Testis (tissue), 3 donors: Measurements from ENCODE around the gene IMMT. TPM values are rescaled to one million over a fixed set of nuclear protein-coding genes. Genes with fewer than 3 reads are reported as not detected.

Experiments used
- DNase-seq: peaks from one replicate; pipeline ENCODE4 v3.0.0-alpha.2; 2019
- H3K27ac ChIP-seq, 2 donors: fragments of 200-600 bp; sonication (generic); one replicate each; pipeline ENCODE4 v1.5.1; 2019
- H3K27me3 ChIP-seq: fragments of 200-600 bp; sonication (generic); one replicate; pipeline ENCODE4 v1.5.1; 2019
- H3K36me3 ChIP-seq: fragments of 200-600 bp; sonication (generic); one replicate; pipeline ENCODE4 v1.5.1; 2017; ENCODE audit warnings: low read depth; ENCODE audit errors: missing control alignments
- H3K4me1 ChIP-seq: fragments of 200-600 bp; sonication (generic); one replicate; pipeline ENCODE4 v1.5.1; 2019
- H3K4me3 ChIP-seq, 2 donors: fragments of 200-600 bp; sonication (generic); one replicate each; pipeline ENCODE4 v1.5.1; 2017 to 2019
- H3K9me3 ChIP-seq: fragments of 200-600 bp; sonication (generic); one replicate; pipeline ENCODE4 v1.5.1; 2017
- CTCF ChIP-seq, 3 experiments: fragments of 450-650 bp in 2 of 3; fragments of 200-600 bp in 1 of 3; sonication (generic) in 1 of 3; IDR thresholded peaks; one replicate each; pipeline ENCODE4 v1.5.1; 2016 to 2019; ENCODE audit warnings: antibody characterized with exemption in 3 of 3, mild to moderate bottlenecking in 2 of 3, moderate library complexity in 1 of 3
- POLR2A ChIP-seq: fragments of 450-650 bp; IDR thresholded peaks from one replicate; pipeline ENCODE4 v1.6.1; 2017; ENCODE audit warnings: antibody characterized with exemption, mild to moderate bottlenecking, moderate library complexity
- WGBS, 2 donors: methylation state at CpG; one replicate each; pipeline ENCODE4 v1.1.5; 2018; 5-methylcytosine and 5-hydroxymethylcytosine counted together
- intact Hi-C: fragments of 100-400 bp; cut with DNase I; formaldehyde crosslinking; loops from one replicate; pipeline ENCODE4 v1.15.1; 2023; ENCODE audit warnings: low total_unique reads
- polyA plus RNA-seq: library from polyadenylated mRNA; stranded (reverse); fragments of 350-450 nt; fragmentation: Illumina TruSeq; extraction: RNeasy Lipid Tissue Mini Kit (QIAGEN cat#74804); gene quantifications from one replicate; pipeline ENCODE4 v1.2.3, GENCODE V29; 2014; ENCODE audit warnings: low read depth, low replicate concordance; ENCODE audit not compliant: insufficient read depth
- total RNA-seq, 2 donors: library from RNA; depleted of rRNA; stranded (reverse); fragments of >200 nt; gene quantifications; one replicate each; pipeline ENCODE4 v1.2.3, GENCODE V29; 2016

The IMMT gene
- total and polyA plus RNA-seq, 3 donors from 2014 or later: 80.6 to 99.8 (median 87.6) TPM

GRCh38 chr2:86174445-86174844 lies 20.8 kb downstream of the IMMT start:
- H3K4me1 ChIP-seq: no peaks in the 10 kb centered on the region
- no peaks in the 10 kb centered on the region for H3K36me3 ChIP-seq
- no peak overlapping the region for H3K27ac ChIP-seq
- intact Hi-C loops: no loop called here
- TF ChIP-seq CTCF (IDR thresholded peaks at IDR 0.05) (no peak), POLR2A (no peak)
- DNase-seq: no peak
- H3K4me3 ChIP-seq: no peak overlapping the region
- 66 to 76% methylated on average over 2 of the region's 2 CpGs for WGBS, 2 donors
- no peaks in the 10 kb centered on the region for H3K27me3 ChIP-seq
- no peaks in the 10 kb centered on the region for H3K9me3 ChIP-seq

- H3K27me3 ChIP-seq: no peaks in the 10 kb centered on the region
- WGBS, 2 donors: 42 to 45% methylated on average over 2 of the region's 2 CpGs
- no peaks in the 10 kb centered on the region for H3K9me3 ChIP-seq
- no peak for TF ChIP-seq POLR2A
- no peak for TF ChIP-seq CTCF (IDR thresholded peaks at IDR 0.05)
- no peaks in the 10 kb centered on the region for H3K36me3 ChIP-seq
- H3K4me3 ChIP-seq: no peak overlapping the region
- intact Hi-C loops: no loop called here
- no peaks in the 10 kb centered on the region for H3K4me1 ChIP-seq
- no peak overlapping the region for H3K27ac ChIP-seq
- DNase-seq: no peak
Measured at GRCh38 chr2:86172610-86173009, 22.7 kb downstream of the IMMT start.

- intact Hi-C loops: no loop called here
- whole genome bisulfite sequencing, 2 donors: 78 to 89% methylated on average over 3 of the region's 3 CpGs
- H3K36me3 ChIP-seq: no peaks in the 10 kb centered on the region
Measured at GRCh38 chr2:86171295-86171694, 24.0 kb downstream of the IMMT start.

GRCh38 chr2:86170449-86170848 lies 24.8 kb downstream of the IMMT start:
- DNase-seq: no peak
- Histone ChIP-seq H3K27ac (no peak overlapping the region), H3K36me3 (no peaks in the 10 kb centered on the region), H3K4me3 (no peak overlapping the region), H3K4me1 (no peaks in the 10 kb centered on the region), H3K9me3 (no peaks in the 10 kb centered on the region), H3K27me3 (no peaks in the 10 kb centered on the region)
- WGBS, 2 donors: 94% methylated on average over 4 of the region's 4 CpGs
- intact Hi-C loops: no loop called here
- TF ChIP-seq CTCF (IDR thresholded peaks at IDR 0.05): no peak
- no peak for TF ChIP-seq POLR2A

More at GRCh38 chr2:86171295-86171694, 24.0 kb downstream of the IMMT start:
- no peak for DNase-seq
- no peaks in the 10 kb centered on the region for H3K4me1 ChIP-seq
- TF ChIP-seq CTCF (IDR thresholded peaks at IDR 0.05): no peak
- TF ChIP-seq POLR2A: no peak
- no peaks in the 10 kb centered on the region for H3K27me3 ChIP-seq
- no peak overlapping the region for H3K27ac ChIP-seq
- no peak overlapping the region for H3K4me3 ChIP-seq
- no peaks in the 10 kb centered on the region for H3K9me3 ChIP-seq

- intact Hi-C loops: no loop called here
- Histone ChIP-seq H3K36me3 (no peaks in the 10 kb centered on the region), H3K27me3 (no peaks in the 10 kb centered on the region), H3K9me3 (no peaks in the 10 kb centered on the region), H3K4me1 (no peaks in the 10 kb centered on the region), H3K4me3 (no peak overlapping the region), H3K27ac (no peak overlapping the region)
- WGBS, 2 donors: 94 to 95% methylated on average over 6 of the region's 6 CpGs
- TF ChIP-seq POLR2A: no peak
- TF ChIP-seq CTCF (IDR thresholded peaks at IDR 0.05): no peak
- DNase-seq: no peak
Measured at GRCh38 chr2:86160156-86160952, 34.9 kb downstream of the IMMT start.
